K562 (cell line): Measurements from ENCODE around the gene ABT1. TPM values are rescaled to one million over a fixed set of nuclear protein-coding genes. Genes with fewer than 3 reads are reported as not detected.

Experiments
- CBX8 ChIP-seq: fragments of 200-600 bp; sonication (generic); IDR thresholded peaks from 2 replicates; pipeline ENCODE4 v1.6.1; 2012; ENCODE audit warnings: borderline replicate concordance, mixed run types, low read depth, mild to moderate bottlenecking, moderate library complexity, mixed read lengths, low read length, control low read depth, inconsistent platforms; ENCODE audit not compliant: poor library complexity, severe bottlenecking; ENCODE audit errors: extremely low read depth
- CHD4 ChIP-seq: fragments of 200-600 bp; sonication (generic); IDR thresholded peaks from 3 replicates; pipeline ENCODE4 v1.6.1; 2012; ENCODE audit warnings: low read depth, mild to moderate bottlenecking, mixed read lengths, low read length, inconsistent platforms; ENCODE audit not compliant: insufficient read depth, insufficient replicate concordance, poor library complexity, severe bottlenecking
- DMBX1 ChIP-seq: fragments of 250-450 bp; sonication (Bioruptor Pico); IDR thresholded peaks from 2 replicates; pipeline ENCODE4 v1.8.0; 2022; ENCODE audit warnings: inconsistent platforms, mild to moderate bottlenecking, moderate library complexity, borderline replicate concordance
- HEY1 ChIP-seq: fragments of 250-450 bp; sonication (Bioruptor Pico); IDR thresholded peaks from 2 replicates; pipeline ENCODE4 v1.5.0; 2020; ENCODE audit warnings: mild to moderate bottlenecking, moderate library complexity, borderline replicate concordance
- HLTF ChIP-seq: fragments of 450-650 bp; IDR thresholded peaks from 2 replicates; pipeline ENCODE4 v1.6.1; 2016
- L3MBTL2 ChIP-seq: fragments of 450-650 bp; IDR thresholded peaks from 2 replicates; pipeline ENCODE4 v1.6.1; 2016; ENCODE audit warnings: mild to moderate bottlenecking, moderate library complexity
- MBD2 ChIP-seq: sonication (generic); IDR thresholded peaks from 2 replicates; pipeline ENCODE4 v1.6.1; 2016; ENCODE audit warnings: low read depth, borderline replicate concordance
- PHB ChIP-seq: fragments of 250-450 bp; sonication (Bioruptor Pico); IDR thresholded peaks from 2 replicates; pipeline ENCODE4 v1.5.0; 2021
- POLR2H ChIP-seq: IDR thresholded peaks from 2 replicates; pipeline ENCODE4 v1.6.1; 2016; ENCODE audit warnings: missing genetic modification characterization, low read depth, mild to moderate bottlenecking, control low read depth, missing compliant biosample characterization, moderate library complexity
- TCF3 ChIP-seq: sonication (generic); formaldehyde crosslinking; IDR thresholded peaks from 2 replicates; pipeline ENCODE4 v1.4.0; 2020; ENCODE audit warnings: mild to moderate bottlenecking, missing genetic modification reagents
- ZNF165 ChIP-seq: fragments of 250-450 bp; sonication (Bioruptor Pico); IDR thresholded peaks from 2 replicates; pipeline ENCODE4 v1.4.0; 2020; ENCODE audit warnings: borderline replicate concordance
- ZNF197 ChIP-seq: fragments of 200-800 bp; sonication (Bioruptor generic); IDR thresholded peaks from 2 replicates; pipeline ENCODE4 v1.6.1; 2016; ENCODE audit warnings: low read depth, missing genetic modification characterization, missing compliant biosample characterization
- ZNF696 ChIP-seq: fragments of 250-450 bp; sonication (Bioruptor Pico); conservative IDR thresholded peaks from 2 replicates; pipeline ENCODE4 v1.4.0; 2020; ENCODE audit warnings: mild to moderate bottlenecking, moderate library complexity
- polyA plus RNA-seq, 8 experiments: library from polyadenylated mRNA; depleted of rRNA in 4 of 8; stranded (reverse) in 5 of 8; unstranded in 3 of 8; fragments of >200 nt; fragmentation: Nextera tagmentation in 2 of 8; fragmentation: Illumina TruSeq in 1 of 8; extraction: Ambion mirVana in 2 of 8; extraction: Trizol in 1 of 8; gene quantifications; 2 replicates each; pipeline versions ENCODE4 v1.2.1 to v1.2.3, GENCODE V29; 2011 to 2014; ENCODE audit warnings: inconsistent platforms in 1 of 8, missing spikeins in 1 of 8
- total RNA-seq, 7 experiments: library from RNA; depleted of rRNA in 6 of 7; stranded (reverse); fragments of >200 nt in 6 of 7; fragmentation: Illumina TruSeq in 2 of 7; extraction: Trizol in 2 of 7; gene quantifications; 2 replicates each; pipeline versions ENCODE4 v1.2.1 to v1.2.3, GENCODE V29; 2011 to 2021; ENCODE audit warnings: low replicate concordance in 1 of 7
- TF ChIP-seq, protein P1 (sequence below): fragments of 450-650 bp; IDR thresholded peaks from 2 replicates; pipeline ENCODE4 v1.7.1; 2018; ENCODE audit warnings: mild to moderate bottlenecking, low read depth; ENCODE audit not compliant: partially characterized antibody
- TF ChIP-seq, protein P2 (sequence below): IDR thresholded peaks from 2 replicates; pipeline ENCODE4 v1.6.1; 2012; ENCODE audit warnings: low read depth, low read length, improper control_type of control experiment, borderline replicate concordance
- TF ChIP-seq, protein P3 (sequence below): fragments of 450-650 bp; conservative IDR thresholded peaks from 2 replicates; pipeline ENCODE4 v1.6.1; 2016; ENCODE audit warnings: missing genetic modification characterization, low read depth, mild to moderate bottlenecking, control low read depth, missing compliant biosample characterization
- TF ChIP-seq, protein P4 (sequence below): fragments of 450-650 bp; formaldehyde crosslinking; conservative IDR thresholded peaks from 2 replicates; pipeline ENCODE4 v1.4.0; 2022; ENCODE audit warnings: mild to moderate bottlenecking, missing genetic modification characterization

Gene ABT1
- total and polyA plus RNA-seq, 9 of the 15 experiments (the other 6 are each of a cell fraction or from before 2014, with no cell fraction given) = 8.8 to 52.7 (median 40.7) TPM

DNA sequence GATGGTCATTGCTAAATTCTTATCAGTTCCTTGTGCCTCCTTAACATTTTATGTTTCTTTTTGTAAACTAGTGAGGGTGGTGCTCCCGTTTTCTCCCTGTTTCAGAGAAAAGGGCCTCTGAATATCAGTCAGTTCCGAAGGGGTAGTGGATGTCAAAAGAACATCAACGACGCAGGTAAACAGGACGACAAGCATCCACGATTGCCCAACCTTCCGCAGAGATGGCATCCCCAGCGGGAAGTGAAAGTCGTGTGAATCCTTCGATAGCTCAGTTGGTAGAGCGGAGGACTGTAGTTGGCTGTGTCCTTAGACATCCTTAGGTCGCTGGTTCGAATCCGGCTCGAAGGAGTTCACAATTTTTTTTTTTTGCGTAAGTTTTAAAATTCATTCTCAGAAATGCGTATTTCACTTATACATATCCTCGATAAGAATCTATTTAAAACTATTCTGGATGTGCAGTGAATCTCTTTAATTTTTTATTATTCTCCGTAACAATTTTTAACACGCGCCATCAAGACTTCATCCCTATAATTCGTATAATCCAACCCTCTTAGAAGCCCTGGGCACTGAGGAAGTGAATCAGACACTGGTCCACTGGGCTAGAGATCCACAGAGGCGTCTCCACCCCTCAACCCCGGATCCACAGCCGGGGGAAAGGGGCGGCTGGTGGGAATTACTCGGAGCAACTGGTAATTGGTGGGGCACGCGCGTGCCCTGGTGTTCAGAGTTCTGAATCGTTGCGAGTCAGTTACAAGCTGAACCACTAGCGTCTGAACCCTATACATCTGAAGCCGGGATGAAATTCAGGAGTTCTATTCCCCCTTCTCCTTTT is 27.9 kb upstream of the ABT1 start (continued):
- TF ChIP-seq CBX8 (no peak), POLR2H (tag) (peak; percentile 100), ZNF696 (CRISPR knock-in tag) (no peak), MBD2 (no peak), ZNF197 (CRISPR knock-in tag) (peak; percentile 73; the same call in 1 of the 2 replicates), HLTF (peak; percentile 52; the same call in 1 of the 2 replicates), DMBX1 (CRISPR knock-in tag) (0 out of 2 replicates have a peak, but pooled peaks have one; percentile 28), CHD4 (peak; percentile 20), ZNF165 (CRISPR knock-in tag) (0 out of 2 replicates have a peak, but pooled peaks have one; percentile 26), PHB (no peak), TCF3 (CRISPR knock-in tag) (no peak; the same call in 1 of the 2 replicates), HEY1 (CRISPR knock-in tag) (no peak), L3MBTL2 (peak; percentile 52; the same call in 1 of the 2 replicates)
- TF ChIP-seq, protein P1, sequence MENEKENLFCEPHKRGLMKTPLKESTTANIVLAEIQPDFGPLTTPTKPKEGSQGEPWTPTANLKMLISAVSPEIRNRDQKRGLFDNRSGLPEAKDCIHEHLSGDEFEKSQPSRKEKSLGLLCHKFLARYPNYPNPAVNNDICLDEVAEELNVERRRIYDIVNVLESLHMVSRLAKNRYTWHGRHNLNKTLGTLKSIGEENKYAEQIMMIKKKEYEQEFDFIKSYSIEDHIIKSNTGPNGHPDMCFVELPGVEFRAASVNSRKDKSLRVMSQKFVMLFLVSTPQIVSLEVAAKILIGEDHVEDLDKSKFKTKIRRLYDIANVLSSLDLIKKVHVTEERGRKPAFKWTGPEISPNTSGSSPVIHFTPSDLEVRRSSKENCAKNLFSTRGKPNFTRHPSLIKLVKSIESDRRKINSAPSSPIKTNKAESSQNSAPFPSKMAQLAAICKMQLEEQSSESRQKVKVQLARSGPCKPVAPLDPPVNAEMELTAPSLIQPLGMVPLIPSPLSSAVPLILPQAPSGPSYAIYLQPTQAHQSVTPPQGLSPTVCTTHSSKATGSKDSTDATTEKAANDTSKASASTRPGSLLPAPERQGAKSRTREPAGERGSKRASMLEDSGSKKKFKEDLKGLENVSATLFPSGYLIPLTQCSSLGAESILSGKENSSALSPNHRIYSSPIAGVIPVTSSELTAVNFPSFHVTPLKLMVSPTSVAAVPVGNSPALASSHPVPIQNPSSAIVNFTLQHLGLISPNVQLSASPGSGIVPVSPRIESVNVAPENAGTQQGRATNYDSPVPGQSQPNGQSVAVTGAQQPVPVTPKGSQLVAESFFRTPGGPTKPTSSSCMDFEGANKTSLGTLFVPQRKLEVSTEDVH = peak; percentile 43
- TF ChIP-seq, protein P2, sequence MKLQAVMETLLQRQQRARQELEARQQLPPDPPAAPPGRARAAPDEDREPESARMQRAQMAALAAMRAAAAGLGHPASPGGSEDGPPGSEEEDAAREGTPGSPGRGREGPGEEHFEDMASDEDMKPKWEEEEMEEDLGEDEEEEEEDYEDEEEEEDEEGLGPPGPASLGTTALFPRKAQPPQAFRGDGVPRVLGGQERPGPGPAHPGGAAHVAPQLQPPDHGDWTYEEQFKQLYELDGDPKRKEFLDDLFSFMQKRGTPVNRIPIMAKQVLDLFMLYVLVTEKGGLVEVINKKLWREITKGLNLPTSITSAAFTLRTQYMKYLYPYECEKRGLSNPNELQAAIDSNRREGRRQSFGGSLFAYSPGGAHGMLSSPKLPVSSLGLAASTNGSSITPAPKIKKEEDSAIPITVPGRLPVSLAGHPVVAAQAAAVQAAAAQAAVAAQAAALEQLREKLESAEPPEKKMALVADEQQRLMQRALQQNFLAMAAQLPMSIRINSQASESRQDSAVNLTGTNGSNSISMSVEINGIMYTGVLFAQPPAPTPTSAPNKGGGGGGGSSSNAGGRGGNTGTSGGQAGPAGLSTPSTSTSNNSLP = no peak
- TF ChIP-seq, protein P3, sequence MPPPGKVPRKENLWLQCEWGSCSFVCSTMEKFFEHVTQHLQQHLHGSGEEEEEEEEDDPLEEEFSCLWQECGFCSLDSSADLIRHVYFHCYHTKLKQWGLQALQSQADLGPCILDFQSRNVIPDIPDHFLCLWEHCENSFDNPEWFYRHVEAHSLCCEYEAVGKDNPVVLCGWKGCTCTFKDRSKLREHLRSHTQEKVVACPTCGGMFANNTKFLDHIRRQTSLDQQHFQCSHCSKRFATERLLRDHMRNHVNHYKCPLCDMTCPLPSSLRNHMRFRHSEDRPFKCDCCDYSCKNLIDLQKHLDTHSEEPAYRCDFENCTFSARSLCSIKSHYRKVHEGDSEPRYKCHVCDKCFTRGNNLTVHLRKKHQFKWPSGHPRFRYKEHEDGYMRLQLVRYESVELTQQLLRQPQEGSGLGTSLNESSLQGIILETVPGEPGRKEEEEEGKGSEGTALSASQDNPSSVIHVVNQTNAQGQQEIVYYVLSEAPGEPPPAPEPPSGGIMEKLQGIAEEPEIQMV (tag) = no peak
- TF ChIP-seq, protein P4, sequence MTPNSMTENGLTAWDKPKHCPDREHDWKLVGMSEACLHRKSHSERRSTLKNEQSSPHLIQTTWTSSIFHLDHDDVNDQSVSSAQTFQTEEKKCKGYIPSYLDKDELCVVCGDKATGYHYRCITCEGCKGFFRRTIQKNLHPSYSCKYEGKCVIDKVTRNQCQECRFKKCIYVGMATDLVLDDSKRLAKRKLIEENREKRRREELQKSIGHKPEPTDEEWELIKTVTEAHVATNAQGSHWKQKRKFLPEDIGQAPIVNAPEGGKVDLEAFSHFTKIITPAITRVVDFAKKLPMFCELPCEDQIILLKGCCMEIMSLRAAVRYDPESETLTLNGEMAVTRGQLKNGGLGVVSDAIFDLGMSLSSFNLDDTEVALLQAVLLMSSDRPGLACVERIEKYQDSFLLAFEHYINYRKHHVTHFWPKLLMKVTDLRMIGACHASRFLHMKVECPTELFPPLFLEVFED (CRISPR knock-in tag) = peak; percentile 62; the same call in 1 of the 2 replicates
